Right lung (tissue), 10 donors: ENCODE measurements around the gene FIP1L1. TPM values are rescaled to one million over a fixed set of nuclear protein-coding genes. Genes with fewer than 3 reads are reported as not detected.
"Not testable (repeated sequence)": the region's sequence is repeated elsewhere in the genome, so short reads cannot be mapped to it uniquely, and the experiment has no call there.

Experiments used
- DNase-seq, 2 donors: peaks; one replicate each; pipeline ENCODE4 v3.0.0-alpha.2; 2013
- long read RNA-seq, 8 donors: transcript quantifications; one replicate each; lab custom pipeline, GENCODE V29; 2026
- polyA plus RNA-seq, 5 donors: library from polyadenylated mRNA; unstranded; fragments of 120-200 nt; gene quantifications; one replicate each; pipeline versions ENCODE4 v1.2.1 to v1.2.3, GENCODE V29; 2013; ENCODE audit warnings: inconsistent platforms in 1 of 5, low replicate concordance in 1 of 5; ENCODE audit not compliant: insufficient read length in 5 of 5, insufficient read depth in 1 of 5

Gene FIP1L1
- polyA plus RNA-seq: 100 to 1,000 TPM in 1 of 5 donors, 10 to 100 TPM in 4; 67.4 to 100 (median 87.8) TPM
- long read RNA-seq, donor 1, partial matches to known transcripts: 23 of 30 reads
- long read RNA-seq, donor 1, other reads (novel, unspliced or antisense): 0 of 30 reads
- long read RNA-seq, donor 2, partial matches to known transcripts: 6 of 7 reads
- long read RNA-seq, donor 2, other reads (novel, unspliced or antisense): 0 of 7 reads
- long read RNA-seq, donor 3, partial matches to known transcripts: 29 of 40 reads
- long read RNA-seq, donor 3, other reads (novel, unspliced or antisense): 0 of 40 reads
- long read RNA-seq, donor 4, partial matches to known transcripts: 10 of 14 reads
- long read RNA-seq, donor 4, other reads (novel, unspliced or antisense): 0 of 14 reads
- long read RNA-seq, donor 5, partial matches to known transcripts: 7 of 12 reads
- long read RNA-seq, donor 5, other reads (novel, unspliced or antisense): 0 of 12 reads
- long read RNA-seq, donor 6, partial matches to known transcripts: 7 of 11 reads
- long read RNA-seq, donor 6, other reads (novel, unspliced or antisense): 0 of 11 reads
- long read RNA-seq, donor 7, partial matches to known transcripts: 0 of 5 reads
- long read RNA-seq, donor 7, other reads (novel, unspliced or antisense): 0 of 5 reads
- long read RNA-seq, donor 8, partial matches to known transcripts: 0 of 2 reads
- long read RNA-seq, donor 8, other reads (novel, unspliced or antisense): 0 of 2 reads

GRCh38 chr4:53377319-53378170, at the start of gene FIP1L1:
Gene FIP1L1, plus strand, starts transcription at chr4:53377641. Its CDS starts 198 bp downstream, at chr4:53377839.
- DNase-seq: peak; percentile 94

GRCh38 chr4:53334916-53335315, 42.5 kb upstream of the FIP1L1 start:
- not testable (repeated sequence) for DNase-seq

- DNase-seq: not testable (repeated sequence)
Measured at GRCh38 chr4:53340145-53340544, 37.3 kb upstream of the FIP1L1 start.

GRCh38 chr4:53346392-53346791, 31.0 kb upstream of the FIP1L1 start:
- DNase-seq: not testable (repeated sequence)

GRCh38 chr4:53346920-53347852, 30.3 kb upstream of the FIP1L1 start:
- peak in 1 of 2 donors; percentile 13 for DNase-seq

GRCh38 chr4:53348046-53348445, 29.4 kb upstream of the FIP1L1 start:
- DNase-seq: peak; percentile 57 to 71

- peak; percentile 84 to 88 for DNase-seq
Measured at GRCh38 chr4:53349091-53349491, 28.4 kb upstream of the FIP1L1 start.

GRCh38 chr4:53354012-53354722, 23.3 kb upstream of the FIP1L1 start:
- DNase-seq: no peak

GRCh38 chr4:53355930-53356521, 21.4 kb upstream of the FIP1L1 start:
- no peak for DNase-seq

- DNase-seq: no peak
Measured at GRCh38 chr4:53361451-53361850, 16.0 kb upstream of the FIP1L1 start.

GRCh38 chr4:53362093-53362492, 15.3 kb upstream of the FIP1L1 start:
- no peak for DNase-seq

- DNase-seq: no peak
Measured at GRCh38 chr4:53364624-53365023, 12.8 kb upstream of the FIP1L1 start.

- DNase-seq: no peak
Measured at GRCh38 chr4:53365121-53365485, 12.3 kb upstream of the FIP1L1 start.

- peak; percentile 93 to 96 for DNase-seq
Measured at GRCh38 chr4:53365486-53366300, 11.7 kb upstream of the FIP1L1 start, which contains the start of gene SCFD2. Gene SCFD2, minus strand, starts transcription at chr4:53366061.

- DNase-seq: no peak
Measured at GRCh38 chr4:53366301-53366716, 11.1 kb upstream of the FIP1L1 start.

GRCh38 chr4:53367721-53368120, 9.7 kb upstream of the FIP1L1 start:
- DNase-seq: no peak

- DNase-seq: no peak
Measured at GRCh38 chr4:53371049-53371448, 6.4 kb upstream of the FIP1L1 start.

GRCh38 chr4:53371843-53372521, 5.5 kb upstream of the FIP1L1 start:
- DNase-seq: no peak
